GM21576 (cell line): ENCODE measurements around the gene CNTFR.

ENCODE experiments used
- ATAC-seq: cut with Tn5 transposase; IDR thresholded peaks from one replicate; pipeline ENCODE4 v1.9.1; 2021; ENCODE audit warnings: mild to moderate bottlenecking, moderate library complexity; ENCODE audit not compliant: unreplicated experiment

CNTFR gene

GRCh38 chr9:34590381-34591247 is 1.1 kb upstream of the CNTFR start:
- ATAC-seq, result no peak

- no peak for ATAC-seq
These were observed 571 bp downstream of the CNTFR start for GRCh38 chr9:34588671-34589635.

DNA sequence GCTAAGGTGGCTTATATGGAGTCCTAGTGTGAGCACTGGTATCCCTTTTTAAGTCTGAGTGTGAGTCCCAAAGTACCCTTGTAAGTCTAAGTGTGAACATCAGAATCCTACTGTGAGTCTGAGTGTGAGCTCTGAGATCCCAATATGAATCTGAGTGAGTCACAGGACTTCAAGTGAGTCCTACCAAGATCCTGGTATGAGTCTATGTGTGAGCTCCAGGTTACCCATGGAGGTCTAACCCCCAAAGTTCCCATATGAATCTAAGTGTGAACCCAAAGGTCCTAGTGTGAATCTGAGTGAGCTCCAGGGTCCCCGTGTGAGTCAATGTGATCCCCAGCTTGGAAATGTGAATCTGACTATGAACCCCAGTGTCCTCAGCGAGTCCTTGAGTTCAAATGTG is 2.3 kb downstream of the CNTFR start:
- ATAC-seq, result no peak

- ATAC-seq, result no peak
These were observed 3.4 kb downstream of the CNTFR start for GRCh38 chr9:34585946-34586669.

DNA sequence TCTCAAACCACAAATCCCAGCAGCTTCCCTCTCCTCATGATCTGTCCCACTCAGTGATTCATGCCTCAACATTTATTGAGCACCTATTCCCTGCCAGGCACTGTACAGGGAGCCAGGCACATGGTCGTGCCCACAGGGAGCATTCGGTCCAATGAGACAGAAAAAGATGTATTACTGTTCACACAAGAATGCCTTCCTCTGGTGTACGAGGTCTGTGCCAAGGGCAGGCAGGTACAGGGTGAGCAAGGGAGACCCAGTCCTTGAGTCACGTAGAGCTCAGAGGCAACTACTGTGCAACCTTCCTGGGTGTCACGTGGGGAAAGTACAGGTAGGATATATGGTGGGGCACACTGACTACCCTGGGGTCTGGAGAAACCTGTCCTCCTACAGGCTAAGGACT is 4.6 kb downstream of the CNTFR start:
- no peak for ATAC-seq

DNA sequence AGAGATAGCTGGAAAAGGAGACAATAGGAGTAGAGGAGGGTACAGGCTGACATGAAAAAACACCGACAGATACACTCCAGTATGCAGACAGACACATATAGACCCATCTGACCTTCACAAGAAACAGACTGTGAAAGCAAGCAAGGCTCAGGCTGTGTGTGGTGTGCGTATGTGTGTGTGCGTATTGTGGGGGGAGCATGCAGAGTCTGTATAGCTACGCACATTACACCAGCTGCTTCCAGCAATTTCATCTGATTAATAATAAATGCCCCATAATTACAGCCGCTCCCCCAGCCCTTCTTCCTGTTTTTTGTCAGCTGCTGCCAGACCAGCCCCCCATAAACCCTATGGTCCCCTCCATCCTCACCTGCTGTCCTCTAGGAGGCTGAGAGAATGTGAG is 6.7 kb downstream of the CNTFR start:
- ATAC-seq, result no peak

DNA sequence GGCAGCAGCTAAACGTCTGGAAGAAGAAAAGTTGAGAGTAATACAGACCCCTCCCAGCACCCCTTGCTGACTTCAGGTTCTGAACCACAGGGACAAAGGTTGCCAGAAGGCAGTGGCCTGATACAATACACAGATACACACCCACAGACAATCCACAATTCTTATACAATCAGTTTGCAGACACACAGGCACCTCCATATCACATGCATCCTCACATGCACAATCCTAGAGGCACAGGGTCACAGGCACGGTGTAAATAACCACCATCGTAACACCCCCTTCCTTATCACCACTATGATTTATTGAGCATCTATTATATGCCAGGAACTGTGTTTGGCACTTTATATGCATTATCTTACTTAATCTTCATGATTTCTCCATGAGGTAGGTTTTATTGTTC is 8.2 kb downstream of the CNTFR start:
- ATAC-seq, result no peak

DNA sequence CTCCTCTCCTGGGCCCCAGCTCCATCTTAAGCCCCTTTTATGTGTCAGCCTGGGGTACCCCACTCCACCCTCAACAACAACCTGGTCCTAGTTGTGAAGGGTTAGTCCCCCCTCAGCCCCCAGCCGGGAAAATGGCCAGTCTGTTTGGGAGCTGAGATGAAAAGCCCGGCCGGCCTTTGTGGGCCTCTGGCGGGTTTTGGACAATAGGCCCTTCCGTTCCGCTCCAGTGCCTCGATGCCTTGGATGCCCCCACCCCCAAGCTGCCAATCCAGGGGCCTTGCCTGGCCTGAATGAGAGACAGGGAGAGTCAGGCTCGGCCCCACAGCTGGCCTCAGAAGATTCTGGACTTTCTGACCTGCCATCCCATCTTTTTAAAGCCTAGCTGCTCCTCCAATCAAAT is 9.2 kb downstream of the CNTFR start:
- ATAC-seq, result no peak

GRCh38 chr9:34579808-34580163 is 9.7 kb downstream of the CNTFR start:
- no peak for ATAC-seq

GRCh38 chr9:34579104-34579807 is 10.3 kb downstream of the CNTFR start:
- ATAC-seq, result no peak

DNA sequence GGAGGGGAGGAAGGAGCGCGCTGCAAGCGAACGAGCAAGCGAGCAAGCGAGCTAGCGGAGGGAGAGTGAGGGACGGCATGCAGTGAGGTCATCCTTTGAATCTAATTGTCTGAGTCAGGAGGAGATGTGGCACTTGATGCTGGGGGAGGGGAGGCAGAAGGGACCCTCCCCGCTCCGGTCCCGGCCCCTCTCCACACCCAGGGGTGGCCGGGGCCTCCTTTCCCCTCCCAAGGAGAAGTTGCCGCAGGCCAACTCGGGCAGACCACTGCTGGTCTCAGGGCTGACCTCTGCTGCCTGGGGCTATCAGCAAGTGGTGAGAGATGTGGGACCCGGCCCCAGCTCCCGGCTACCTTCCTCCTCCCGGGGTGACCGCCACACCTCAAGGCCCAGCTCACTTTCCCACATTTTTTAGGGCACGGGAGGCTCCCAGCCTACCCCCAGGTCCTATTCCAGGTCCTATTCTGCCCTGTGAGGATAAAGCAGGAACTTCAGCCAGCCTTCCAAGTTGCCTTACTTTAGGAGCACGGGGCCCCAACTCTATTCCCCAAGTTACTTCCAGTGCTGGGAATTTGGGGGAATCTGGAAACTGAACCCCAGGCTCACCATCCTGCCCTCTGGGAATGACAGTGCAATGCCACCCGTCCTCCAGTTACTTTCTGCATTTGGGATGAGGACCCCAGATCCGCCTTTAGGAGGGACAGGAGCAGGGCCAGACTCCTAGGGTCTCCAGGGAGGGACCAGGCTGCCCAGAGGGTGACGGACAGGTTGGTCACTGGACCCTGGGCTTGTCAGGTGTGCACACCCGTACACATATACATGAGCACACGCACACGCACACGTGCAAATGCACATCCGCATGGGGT is 11.1 kb downstream of the CNTFR start:
- ATAC-seq, result no peak

DNA sequence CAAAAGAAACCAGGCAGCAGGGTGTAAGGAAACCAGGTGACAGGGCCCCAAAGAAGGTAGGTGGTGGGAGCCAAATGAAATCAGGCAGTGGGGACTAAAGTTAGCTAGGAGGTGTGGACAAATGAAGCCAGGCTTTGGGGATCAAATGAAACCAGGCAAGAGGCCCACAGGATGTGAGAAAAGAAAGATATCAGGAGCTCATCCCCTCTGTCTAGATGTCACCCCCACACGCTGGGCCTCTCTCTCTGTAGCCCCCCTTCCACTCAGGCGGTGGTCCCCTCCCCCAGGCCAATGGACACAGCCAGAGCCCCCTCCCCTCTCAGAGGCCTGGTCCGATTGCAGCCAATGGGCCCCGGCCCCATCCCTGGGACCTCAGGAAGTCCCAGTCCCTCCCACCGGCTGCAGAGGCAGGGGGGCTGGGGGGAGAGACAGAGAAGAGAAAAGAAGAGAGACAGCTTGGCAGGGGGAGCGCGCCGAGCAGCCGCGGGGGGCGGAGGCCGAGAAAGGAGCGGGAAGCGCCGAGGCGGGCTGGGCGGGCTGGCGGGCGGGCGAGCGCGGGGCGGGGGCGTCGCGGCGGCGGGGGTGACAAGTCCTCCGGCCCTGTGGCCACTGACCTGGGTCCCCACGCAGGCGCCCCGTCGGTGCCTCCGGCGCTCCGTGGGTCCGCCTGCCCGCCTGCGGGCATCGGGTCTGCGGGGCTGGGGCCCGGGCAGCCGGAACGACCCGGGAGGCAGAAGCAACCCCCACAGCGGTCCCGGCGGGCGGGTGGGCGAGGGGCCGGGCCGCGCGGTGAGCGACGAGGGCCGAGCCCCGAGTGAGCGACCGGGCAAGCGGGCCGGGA is 11.9 kb downstream of the CNTFR start:
- no peak for ATAC-seq

DNA sequence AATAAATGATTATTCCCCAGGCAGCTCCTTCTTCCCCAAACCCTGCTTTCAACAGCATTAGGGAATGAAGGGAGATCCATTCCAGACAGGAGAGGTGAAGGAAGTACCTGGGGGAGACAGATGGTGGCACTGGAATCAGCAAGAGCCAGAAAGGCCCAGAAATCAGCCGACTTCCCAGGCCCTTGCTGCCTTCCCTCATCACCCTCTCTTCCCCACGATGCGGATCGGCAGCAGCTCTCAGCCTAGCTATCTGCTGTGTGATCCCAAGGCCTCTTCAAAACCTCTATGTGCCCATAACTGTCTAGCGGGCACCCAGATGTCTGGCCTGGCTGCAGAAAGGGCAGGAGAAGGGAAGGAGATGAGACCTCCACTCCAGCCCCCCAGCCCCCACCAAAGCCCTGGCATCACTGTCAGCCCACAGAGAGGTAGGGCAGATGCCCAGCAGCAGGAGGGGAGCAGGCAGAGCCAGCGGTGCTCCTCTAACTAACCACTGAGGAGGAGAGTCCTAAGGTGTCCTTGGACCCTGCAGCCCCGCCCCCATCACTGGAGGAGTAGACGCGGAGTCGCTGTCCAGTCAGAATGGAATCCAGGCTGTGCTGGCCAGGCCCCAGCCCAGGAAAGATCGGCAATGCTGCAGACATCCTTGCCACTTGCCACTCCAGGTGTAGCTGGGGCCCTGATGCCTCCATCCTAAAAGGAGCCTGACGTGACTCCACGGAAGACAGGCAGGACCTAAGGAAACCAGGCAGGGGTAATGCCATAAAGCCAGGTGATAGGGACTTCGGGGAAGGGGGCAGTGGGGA is 12.7 kb downstream of the CNTFR start:
- ATAC-seq, result no peak

- no peak for ATAC-seq
These were observed 13.5 kb downstream of the CNTFR start for GRCh38 chr9:34575862-34576596.

- ATAC-seq, result no peak
These were observed 14.3 kb downstream of the CNTFR start for GRCh38 chr9:34575241-34575640.

- no peak for ATAC-seq
These were observed 15.0 kb downstream of the CNTFR start for GRCh38 chr9:34574571-34574970.

DNA sequence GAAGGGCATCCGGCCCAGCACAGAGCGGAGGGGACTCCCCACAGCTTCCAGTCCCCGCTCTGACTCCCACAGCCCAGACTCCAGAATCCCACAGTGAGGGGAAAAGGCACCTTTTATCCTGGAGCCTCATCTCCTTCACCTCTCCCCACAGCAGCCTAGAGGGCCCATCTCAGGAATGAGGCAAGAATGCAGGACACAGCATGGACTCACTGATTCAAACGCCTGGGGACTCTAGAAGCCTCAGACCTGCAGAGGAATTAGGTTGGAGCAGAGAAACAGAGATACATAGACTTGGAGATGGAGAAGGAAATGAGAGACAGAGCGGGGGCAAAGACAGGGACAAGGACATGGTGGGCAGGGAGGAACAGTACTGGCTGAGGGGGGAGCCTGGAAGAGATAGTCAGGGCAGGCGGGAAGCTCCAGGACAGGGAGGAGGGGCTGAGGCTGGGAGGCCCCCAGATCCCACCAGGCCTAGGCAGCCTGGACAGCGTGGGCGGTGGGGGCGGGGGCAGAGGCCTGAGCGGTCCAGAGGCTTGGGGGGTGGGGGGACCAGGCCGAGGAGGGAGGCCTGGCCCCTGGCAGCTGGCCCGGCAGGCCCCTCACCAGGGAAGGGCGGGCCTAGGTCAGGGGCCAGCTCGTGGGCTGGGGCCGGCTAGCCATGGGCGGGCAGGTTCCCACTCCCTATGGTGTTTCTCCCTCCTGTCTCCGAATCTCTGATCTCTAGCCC is 15.8 kb downstream of the CNTFR start:
- no peak for ATAC-seq
